Vagina (tissue), 2 donors: ENCODE data around the gene TMEM74B.

Experiments used
- POLR2A ChIP-seq, 2 donors: fragments of 450-650 bp; IDR thresholded peaks; one replicate each; pipeline ENCODE4 v1.6.1; 2017; ENCODE audit warnings: antibody characterized with exemption in 2 of 2, mild to moderate bottlenecking in 2 of 2, moderate library complexity in 2 of 2
- POLR2AphosphoS5 ChIP-seq, 2 donors: sonication (generic); formaldehyde crosslinking; IDR thresholded peaks; one replicate each; pipeline ENCODE4 v1.9.0; 2017; ENCODE audit warnings: antibody characterized with exemption in 2 of 2, mild to moderate bottlenecking in 2 of 2, low read depth in 1 of 2; ENCODE audit not compliant: insufficient read depth in 1 of 2
- TF ChIP-seq, protein P1 (sequence below), 3 experiments: fragments of 450-650 bp in 2 of 3; fragments of 200-600 bp in 1 of 3; sonication (generic) in 1 of 3; IDR thresholded peaks; one replicate each; pipeline ENCODE4 v1.5.1; 2017 to 2019; ENCODE audit warnings: antibody characterized with exemption in 3 of 3, mild to moderate bottlenecking in 2 of 3, moderate library complexity in 2 of 3

DNA sequence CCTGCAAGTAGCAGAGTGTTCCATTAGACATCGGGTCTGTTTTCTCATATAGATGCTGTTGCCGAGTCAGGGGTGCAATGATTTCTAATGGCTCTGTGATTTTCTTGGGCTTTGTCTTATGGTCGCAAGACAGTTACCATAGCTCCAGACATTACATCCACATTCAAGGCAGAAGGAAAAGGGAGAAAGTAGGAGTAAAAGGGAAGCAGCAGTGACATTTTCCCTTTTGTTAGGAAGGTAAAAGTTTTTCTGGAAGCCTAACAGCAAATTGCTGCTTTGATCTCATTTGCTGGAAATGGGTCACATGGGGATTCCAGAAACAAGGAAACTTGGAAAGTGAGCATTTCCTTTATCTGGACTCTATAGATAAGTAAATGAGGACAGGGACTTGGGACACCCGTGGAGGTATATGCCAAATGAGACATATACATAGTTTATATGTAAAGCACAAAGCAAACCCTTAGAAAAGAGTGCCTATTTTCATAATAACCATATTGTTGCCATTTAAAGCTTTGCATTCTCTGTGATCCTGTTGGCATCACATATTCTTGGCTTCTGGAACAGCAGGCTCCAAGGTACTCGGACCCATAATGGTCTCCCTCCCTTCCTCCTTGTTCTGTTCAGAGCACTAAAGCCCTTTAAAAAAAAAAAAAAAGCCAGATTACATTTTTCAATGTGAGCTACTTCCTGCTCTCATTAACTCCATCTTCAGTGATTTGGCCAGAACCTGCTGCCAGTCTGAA, 18.2 kb upstream of the TMEM74B start, which contains the start of gene C20orf202:
- TF ChIP-seq, protein P1, sequence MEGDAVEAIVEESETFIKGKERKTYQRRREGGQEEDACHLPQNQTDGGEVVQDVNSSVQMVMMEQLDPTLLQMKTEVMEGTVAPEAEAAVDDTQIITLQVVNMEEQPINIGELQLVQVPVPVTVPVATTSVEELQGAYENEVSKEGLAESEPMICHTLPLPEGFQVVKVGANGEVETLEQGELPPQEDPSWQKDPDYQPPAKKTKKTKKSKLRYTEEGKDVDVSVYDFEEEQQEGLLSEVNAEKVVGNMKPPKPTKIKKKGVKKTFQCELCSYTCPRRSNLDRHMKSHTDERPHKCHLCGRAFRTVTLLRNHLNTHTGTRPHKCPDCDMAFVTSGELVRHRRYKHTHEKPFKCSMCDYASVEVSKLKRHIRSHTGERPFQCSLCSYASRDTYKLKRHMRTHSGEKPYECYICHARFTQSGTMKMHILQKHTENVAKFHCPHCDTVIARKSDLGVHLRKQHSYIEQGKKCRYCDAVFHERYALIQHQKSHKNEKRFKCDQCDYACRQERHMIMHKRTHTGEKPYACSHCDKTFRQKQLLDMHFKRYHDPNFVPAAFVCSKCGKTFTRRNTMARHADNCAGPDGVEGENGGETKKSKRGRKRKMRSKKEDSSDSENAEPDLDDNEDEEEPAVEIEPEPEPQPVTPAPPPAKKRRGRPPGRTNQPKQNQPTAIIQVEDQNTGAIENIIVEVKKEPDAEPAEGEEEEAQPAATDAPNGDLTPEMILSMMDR (IDR thresholded peaks at IDR 0.05) = no peak
- TF ChIP-seq POLR2A (IDR thresholded peaks at IDR 0.05) (no peak), POLR2AphosphoS5 (IDR thresholded peaks at IDR 0.05; ENCODE audit: insufficient read depth in 1 of 2, low read depth in 1 of 2) (no peak)
